ENCODE measurements around the gene CYB561A3. TPM values are rescaled to one million over a fixed set of nuclear protein-coding genes. Genes with fewer than 3 reads are reported as not detected.
A peak's percentile ranks its signal among the peaks of the same experiment; 100 is the strongest.

The CYB561A3 gene
- total and polyA plus RNA-seq, 2 of the 13 experiments (the other 11 are each of a cell fraction or from before 2014, with no cell fraction given), result 11.4 to 14.9 TPM

GRCh38 chr11:61361741-61362541 is at the start of gene CYB561A3, which contains the start of gene TMEM138 (continued):
- TF ChIP-seq, protein P1, sequence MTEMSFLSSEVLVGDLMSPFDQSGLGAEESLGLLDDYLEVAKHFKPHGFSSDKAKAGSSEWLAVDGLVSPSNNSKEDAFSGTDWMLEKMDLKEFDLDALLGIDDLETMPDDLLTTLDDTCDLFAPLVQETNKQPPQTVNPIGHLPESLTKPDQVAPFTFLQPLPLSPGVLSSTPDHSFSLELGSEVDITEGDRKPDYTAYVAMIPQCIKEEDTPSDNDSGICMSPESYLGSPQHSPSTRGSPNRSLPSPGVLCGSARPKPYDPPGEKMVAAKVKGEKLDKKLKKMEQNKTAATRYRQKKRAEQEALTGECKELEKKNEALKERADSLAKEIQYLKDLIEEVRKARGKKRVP (CRISPR knock-in tag; IDR thresholded peaks at IDR 0.05), result 0 out of 4 replicates have a peak, but pooled peaks of 1 of the 2 experiments have one; percentile 6
- peak; percentile 70 for TF ChIP-seq NFYC (CRISPR knock-in tag; IDR thresholded peaks at IDR 0.05)
- TF ChIP-seq, protein P2, sequence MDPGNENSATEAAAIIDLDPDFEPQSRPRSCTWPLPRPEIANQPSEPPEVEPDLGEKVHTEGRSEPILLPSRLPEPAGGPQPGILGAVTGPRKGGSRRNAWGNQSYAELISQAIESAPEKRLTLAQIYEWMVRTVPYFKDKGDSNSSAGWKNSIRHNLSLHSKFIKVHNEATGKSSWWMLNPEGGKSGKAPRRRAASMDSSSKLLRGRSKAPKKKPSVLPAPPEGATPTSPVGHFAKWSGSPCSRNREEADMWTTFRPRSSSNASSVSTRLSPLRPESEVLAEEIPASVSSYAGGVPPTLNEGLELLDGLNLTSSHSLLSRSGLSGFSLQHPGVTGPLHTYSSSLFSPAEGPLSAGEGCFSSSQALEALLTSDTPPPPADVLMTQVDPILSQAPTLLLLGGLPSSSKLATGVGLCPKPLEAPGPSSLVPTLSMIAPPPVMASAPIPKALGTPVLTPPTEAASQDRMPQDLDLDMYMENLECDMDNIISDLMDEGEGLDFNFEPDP (CRISPR knock-in tag; conservative IDR thresholded peaks at IDR 0.05), result 0 out of 2 replicates have a peak, but pooled peaks have one; percentile 88
- peak; percentile 75 for TF ChIP-seq ETV5 (CRISPR knock-in tag; IDR thresholded peaks at IDR 0.05; ENCODE audit: borderline replicate concordance)
- TF ChIP-seq MTF1 (CRISPR knock-in tag; IDR thresholded peaks at IDR 0.05), result peak; percentile 81
- TF ChIP-seq, protein P3, sequence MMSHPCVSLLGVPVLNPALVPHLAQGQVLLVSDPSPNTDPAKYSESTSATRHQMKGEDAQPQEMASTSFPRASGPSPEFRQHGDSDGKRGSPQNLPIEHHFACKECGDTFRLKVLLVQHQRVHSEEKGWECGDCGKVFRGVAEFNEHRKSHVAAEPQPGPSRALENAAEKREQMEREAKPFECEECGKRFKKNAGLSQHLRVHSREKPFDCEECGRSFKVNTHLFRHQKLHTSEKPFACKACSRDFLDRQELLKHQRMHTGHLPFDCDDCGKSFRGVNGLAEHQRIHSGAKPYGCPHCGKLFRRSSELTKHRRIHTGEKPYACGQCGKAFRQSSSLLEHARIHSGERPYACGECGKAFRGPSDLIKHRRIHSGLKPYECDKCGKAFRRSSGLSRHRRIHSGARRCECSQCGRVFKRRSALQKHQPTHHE (CRISPR knock-in tag; IDR thresholded peaks at IDR 0.05; ENCODE audit: borderline replicate concordance), result peak; percentile 95; the same call in 1 of the 2 replicates
- TF ChIP-seq PRDM15 (CRISPR knock-in tag; IDR thresholded peaks at IDR 0.05), result no peak; the same call in 1 of the 2 replicates
- TF ChIP-seq SNAPC4 (CRISPR knock-in tag; IDR thresholded peaks at IDR 0.05), result peak; percentile 81
- TF ChIP-seq ZFX (CRISPR knock-in tag; IDR thresholded peaks at IDR 0.05; ENCODE audit: low read depth), result peak; percentile 100
- peak; percentile 44; the same call in 1 of the 2 replicates for TF ChIP-seq ZNF263 (CRISPR knock-in tag; IDR thresholded peaks at IDR 0.05)
- TF ChIP-seq, protein P4, sequence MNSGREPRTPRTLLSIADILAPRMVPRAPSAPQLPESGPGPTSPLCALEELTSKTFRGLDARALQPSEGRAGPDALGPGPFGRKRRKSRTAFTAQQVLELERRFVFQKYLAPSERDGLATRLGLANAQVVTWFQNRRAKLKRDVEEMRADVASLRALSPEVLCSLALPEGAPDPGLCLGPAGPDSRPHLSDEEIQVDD (CRISPR knock-in tag; IDR thresholded peaks at IDR 0.05; ENCODE audit: borderline replicate concordance), result no peak
- TF ChIP-seq ZNF616 (CRISPR knock-in tag; IDR thresholded peaks at IDR 0.05; ENCODE audit: low read depth), result peak; percentile 44; the same call in 1 of the 2 replicates

Measured in HepG2 (cell line).